Neuronal stem cell (in vitro differentiated cells): ENCODE measurements around the gene KRT8.

Experiments
- DNase-seq: peaks from one replicate; pipeline ENCODE4 v3.0.0-alpha.2; 2013; ENCODE audit warnings: low spot score
- H2AFZ ChIP-seq: one replicate; pipeline ENCODE4 v1.6.1; 2013; ENCODE audit warnings: mild to moderate bottlenecking, low read length, inconsistent platforms
- H2AK5ac ChIP-seq: 2 replicates; pipeline ENCODE4 v1.6.1; 2013; ENCODE audit warnings: low read depth, mild to moderate bottlenecking, inconsistent platforms, low read length, moderate library complexity, mixed read lengths
- H2BK120ac ChIP-seq: 2 replicates; pipeline ENCODE4 v1.6.1; 2013; ENCODE audit warnings: low read depth, mild to moderate bottlenecking, inconsistent platforms, low read length, moderate library complexity, mixed read lengths
- H2BK12ac ChIP-seq: one replicate; pipeline ENCODE4 v1.6.1; 2013; ENCODE audit warnings: low read length, inconsistent platforms
- H2BK15ac ChIP-seq: 2 replicates; pipeline ENCODE4 v1.6.1; 2013; ENCODE audit warnings: mild to moderate bottlenecking, low read length, inconsistent platforms, mixed read lengths
- H2BK5ac ChIP-seq: one replicate; pipeline ENCODE4 v1.6.1; 2013; ENCODE audit warnings: inconsistent platforms, mild to moderate bottlenecking, low read length, moderate library complexity
- H3K14ac ChIP-seq: one replicate; pipeline ENCODE4 v1.6.1; 2013; ENCODE audit warnings: low read length, inconsistent platforms
- H3K18ac ChIP-seq: 2 replicates; pipeline ENCODE4 v1.6.1; 2013; ENCODE audit warnings: low read length, inconsistent platforms
- H3K23ac ChIP-seq: 2 replicates; pipeline ENCODE4 v1.6.1; 2013; ENCODE audit warnings: low read depth, mild to moderate bottlenecking, mixed read lengths, low read length, inconsistent platforms; ENCODE audit not compliant: poor library complexity
- H3K27ac ChIP-seq: replicated peaks from 3 replicates; pipeline ENCODE4 v1.5.1; 2013; ENCODE audit warnings: low read length, inconsistent platforms
- H3K27me3 ChIP-seq, 3 experiments: 2 replicates each; pipeline ENCODE4 v1.6.1; 2013; ENCODE audit warnings: low read length in 3 of 3, mild to moderate bottlenecking in 2 of 3, inconsistent platforms in 1 of 3, low read depth in 1 of 3, mixed read lengths in 1 of 3, moderate library complexity in 1 of 3; ENCODE audit not compliant: control insufficient read depth in 3 of 3, insufficient read depth in 3 of 3
- H3K36me3 ChIP-seq, 2 donors: replicated peaks in 1 of 2; 2 replicates each; pipeline ENCODE4 v1.6.1; 2013; ENCODE audit warnings: low read length in 2 of 2; ENCODE audit not compliant: control insufficient read depth in 2 of 2, insufficient read depth in 2 of 2
- H3K4ac ChIP-seq: 2 replicates; pipeline ENCODE4 v1.6.1; 2013; ENCODE audit warnings: inconsistent platforms, mild to moderate bottlenecking, low read length, moderate library complexity
- H3K4me1 ChIP-seq, 2 donors: 1 replicate in 1 of 2; 2 replicates in 1 of 2; pipeline ENCODE4 v1.6.1; 2013; ENCODE audit warnings: low read length in 2 of 2, low read depth in 1 of 2; ENCODE audit not compliant: control insufficient read depth in 2 of 2, insufficient read depth in 1 of 2
- H3K4me2 ChIP-seq: one replicate; pipeline ENCODE4 v1.6.1; 2013; ENCODE audit warnings: mild to moderate bottlenecking, low read length, inconsistent platforms; ENCODE audit not compliant: insufficient read depth, poor library complexity, severe bottlenecking
- H3K4me3 ChIP-seq, 2 donors: 2 replicates each; pipeline ENCODE4 v1.5.1; 2013; ENCODE audit warnings: low read length in 2 of 2, mild to moderate bottlenecking in 2 of 2, inconsistent platforms in 1 of 2, moderate library complexity in 1 of 2
- H3K79me1 ChIP-seq: one replicate; pipeline ENCODE4 v1.6.1; 2013; ENCODE audit warnings: low read depth, mild to moderate bottlenecking, inconsistent platforms, low read length, moderate library complexity
- H3K9ac ChIP-seq: one replicate; pipeline ENCODE4 v1.6.1; 2013; ENCODE audit warnings: mild to moderate bottlenecking, low read depth, low read length, inconsistent platforms; ENCODE audit not compliant: poor library complexity
- H3K9me3 ChIP-seq, 2 donors: replicated peaks in 1 of 2; 2 replicates each; pipeline versions ENCODE3 to v1.6.1; 2013; ENCODE audit warnings: low read length in 2 of 2, mild to moderate bottlenecking in 2 of 2, inconsistent platforms in 1 of 2, low read depth in 1 of 2, mixed read lengths in 1 of 2, moderate library complexity in 1 of 2; ENCODE audit not compliant: control insufficient read depth in 2 of 2, insufficient read depth in 1 of 2
- H4K8ac ChIP-seq: one replicate; pipeline ENCODE4 v1.6.1; 2013; ENCODE audit warnings: low read depth, mild to moderate bottlenecking, inconsistent platforms, low read length, moderate library complexity
- H4K91ac ChIP-seq: one replicate; pipeline ENCODE4 v1.6.1; 2013; ENCODE audit warnings: low read length, low read depth, mild to moderate bottlenecking, inconsistent platforms; ENCODE audit not compliant: poor library complexity
- WGBS, 2 donors: extraction: QIAGEN DNeasy Blood & Tissue Kit; methylation state at CpG; one replicate each; pipeline ENCODE4 v1.1.7; 2013; ENCODE audit warnings: missing lambda C conversion rate in 2 of 2, mixed read lengths in 1 of 2; ENCODE audit not compliant: insufficient read length in 2 of 2, insufficient replicate concordance in 1 of 2; ENCODE audit errors: extremely low coverage in 2 of 2; 5-methylcytosine and 5-hydroxymethylcytosine counted together

KRT8 gene

GRCh38 chr12:52947738-52948423 lies 43.0 kb upstream of the KRT8 start:
- Histone ChIP-seq H3K79me1 (no peaks in the 10 kb centered on the region), H2AK5ac (peak overlapping the region; percentile 88), H3K18ac (peak overlapping the region; percentile 86), H3K23ac (no peak overlapping the region), H2BK5ac (no peak overlapping the region), H3K4me3 (no peak overlapping the region), H3K36me3 (peaks cover 0 to 15% of the 10 kb centered on the region in 2 donors), H3K4me2 (no peak overlapping the region), H3K4me1 (peaks cover 2 to 32% of the 10 kb centered on the region in 2 donors), H3K9ac (no peak overlapping the region), H3K27me3 (peaks cover 0 to 81% (median 0%) of the 10 kb centered on the region in 3 experiments), H3K27ac (no peak overlapping the region), H4K91ac (no peak overlapping the region), H3K14ac (no peak overlapping the region), H2BK120ac (peak overlapping the region; percentile 39), H2AFZ (no peak overlapping the region), H2BK12ac (peak overlapping the region; percentile 78), H4K8ac (no peak overlapping the region), H2BK15ac (peak overlapping the region; percentile 63), H3K4ac (no peak overlapping the region), H3K9me3 (no peaks in the 10 kb centered on the region)
- no peak for DNase-seq
- no CpG with 5 or more reads among the region's 12 CpGs for WGBS, 2 donors

- H2BK120ac ChIP-seq, result no peak overlapping the region
- no peak overlapping the region for H4K91ac ChIP-seq
- peaks cover 0 to 10% of the 10 kb centered on the region in 2 donors for H3K36me3 ChIP-seq
- no peaks in the 10 kb centered on the region for H3K9me3 ChIP-seq
- H3K4me1 ChIP-seq, result peaks cover 2 to 37% of the 10 kb centered on the region in 2 donors
- no peak overlapping the region for H3K23ac ChIP-seq
- H3K4me3 ChIP-seq, result no peak overlapping the region
- peak overlapping the region; percentile 7 for H3K9ac ChIP-seq
- peak overlapping the region; percentile 15 for H2AK5ac ChIP-seq
- no peak overlapping the region for H2BK12ac ChIP-seq
- no peak overlapping the region for H3K14ac ChIP-seq
- H2BK5ac ChIP-seq, result no peak overlapping the region
- no peak overlapping the region for H3K4ac ChIP-seq
- no peak overlapping the region for H2AFZ ChIP-seq
- no peaks in the 10 kb centered on the region for H3K79me1 ChIP-seq
- H3K27ac ChIP-seq, result no peak overlapping the region
- no peak overlapping the region for H4K8ac ChIP-seq
- no CpG with 5 or more reads among the region's 10 CpGs for whole genome bisulfite sequencing, 2 donors
- DNase-seq, result no peak
- no peak overlapping the region for H3K4me2 ChIP-seq
- H3K27me3 ChIP-seq, result peaks cover 0 to 80% (median 0%) of the 10 kb centered on the region in 3 experiments
- H2BK15ac ChIP-seq, result peak overlapping the region; percentile 51
- H3K18ac ChIP-seq, result peak overlapping the region; percentile 67
Measured at GRCh38 chr12:52946797-52947547, 42.1 kb upstream of the KRT8 start.

- Histone ChIP-seq H3K14ac (no peak overlapping the region), H2AFZ (no peak overlapping the region), H3K18ac (no peak overlapping the region), H4K91ac (no peak overlapping the region), H3K27ac (no peak overlapping the region), H3K79me1 (no peaks in the 10 kb centered on the region), H3K4me1 (peaks cover 2 to 37% of the 10 kb centered on the region in 2 donors), H3K27me3 (peaks cover 0 to 74% (median 0%) of the 10 kb centered on the region in 3 experiments), H3K4me2 (no peak overlapping the region), H4K8ac (no peak overlapping the region), H3K23ac (no peak overlapping the region), H2AK5ac (no peak overlapping the region), H2BK5ac (no peak overlapping the region), H3K9ac (no peak overlapping the region), H2BK120ac (no peak overlapping the region), H3K4ac (no peak overlapping the region), H3K4me3 (no peak overlapping the region), H2BK15ac (peak overlapping the region; percentile 51), H2BK12ac (no peak overlapping the region), H3K9me3 (peaks cover 0 to 1% of the 10 kb centered on the region in 2 donors), H3K36me3 (peaks cover 0 to 5% of the 10 kb centered on the region in 2 donors)
- WGBS, 2 donors, result no CpG with 5 or more reads among the region's 1 CpG
- no peak for DNase-seq
Measured at GRCh38 chr12:52946334-52946733, 41.5 kb upstream of the KRT8 start.
